Fibroblast of villous mesenchyme (primary cell): ENCODE data around the gene TFPI. TPM values are rescaled to one million over a fixed set of nuclear protein-coding genes. Genes with fewer than 3 reads are reported as not detected.
A peak's percentile ranks its signal among the peaks of the same experiment; 100 is the strongest.

Experiments used
- DNase-seq: peaks from one replicate; pipeline ENCODE4 v3.0.0-alpha.2; 2010; ENCODE audit warnings: low read depth
- H3K4me3 ChIP-seq: 2 replicates; pipeline ENCODE4 v1.5.1; 2011; ENCODE audit warnings: low read depth, mild to moderate bottlenecking, low read length
- CTCF ChIP-seq: IDR thresholded peaks from 2 replicates; pipeline ENCODE4 v1.5.1; 2012; ENCODE audit warnings: low read depth, mild to moderate bottlenecking, low read length; ENCODE audit not compliant: insufficient read depth
- total RNA-seq: library from RNA; depleted of rRNA; stranded (reverse); fragments of >200 nt; gene quantifications from 2 replicates; pipeline ENCODE4 v1.2.3, GENCODE V29; 2012

TFPI gene
- total RNA-seq, 1 donor: 126 TPM

GRCh38 chr2:187505065-187505672 is 49.1 kb downstream of the TFPI start:
- DNase-seq: no peak
- no peak for TF ChIP-seq CTCF
- H3K4me3 ChIP-seq: no peak overlapping the region

- DNase-seq: no peak
These were observed 49.8 kb downstream of the TFPI start for GRCh38 chr2:187504312-187504921.

GRCh38 chr2:187503700-187504099 is 50.5 kb downstream of the TFPI start:
- no peak for TF ChIP-seq CTCF
- H3K4me3 ChIP-seq: no peak overlapping the region
- no peak for DNase-seq

More at GRCh38 chr2:187504312-187504921, 49.8 kb downstream of the TFPI start:
- H3K4me3 ChIP-seq: no peak overlapping the region
- TF ChIP-seq CTCF: no peak

GRCh38 chr2:187502467-187502866 is 51.8 kb downstream of the TFPI start:
- no peak overlapping the region for H3K4me3 ChIP-seq
- DNase-seq: no peak
- TF ChIP-seq CTCF: no peak

GRCh38 chr2:187500585-187501359 is 53.5 kb downstream of the TFPI start:
- DNase-seq: peak; percentile 60
- no peak overlapping the region for H3K4me3 ChIP-seq
- TF ChIP-seq CTCF: peak; percentile 34

GRCh38 chr2:187499941-187500532 is 54.2 kb downstream of the TFPI start:
- peak; percentile 70 for DNase-seq
- peak; percentile 71 for TF ChIP-seq CTCF

More at GRCh38 chr2:187499941-187500532, 54.2 kb downstream of the TFPI start:
- no peak overlapping the region for H3K4me3 ChIP-seq
